ENCODE results near the gene RCC2.

GRCh38 chr1:17429183-17429582, 10.3 kb downstream of the RCC2 start:
- no peak for TF ChIP-seq CTCF (IDR thresholded peaks at IDR 0.05; ENCODE audit: low read depth, low read length)
- no peak for TF ChIP-seq MAX (IDR thresholded peaks at IDR 0.05; ENCODE audit: low read depth, low read length)
- TF ChIP-seq POLR2A (IDR thresholded peaks at IDR 0.05; ENCODE audit: extremely low read depth, insufficient read length), result no peak

Data from NB4 (cell line).